MM.1S (cell line): ENCODE data around the gene INPP4A.

ENCODE experiments used
- DNase-seq: peaks from one replicate; pipeline ENCODE4 v3.0.0-alpha.2; 2015
- H2AFZ ChIP-seq: fragments of 300-600 bp; sonication (generic); 2 replicates; pipeline ENCODE4 v1.6.0; 2016; ENCODE audit warnings: antibody characterized with exemption, low read length
- H3F3A ChIP-seq: fragments of 300-600 bp; sonication (generic); 2 replicates; pipeline ENCODE4 v1.6.1; 2016; ENCODE audit warnings: mild to moderate bottlenecking, antibody characterized with exemption, low read length, moderate library complexity, mixed read lengths; ENCODE audit not compliant: insufficient read depth
- H3K27ac ChIP-seq: fragments of 300-600 bp; sonication (generic); 2 replicates; pipeline ENCODE4 v1.5.1; 2016; ENCODE audit warnings: mild to moderate bottlenecking, low read length
- H3K27me3 ChIP-seq: fragments of 300-600 bp; sonication (generic); replicated peaks from 2 replicates; pipeline ENCODE4 v1.6.0; 2016; ENCODE audit warnings: low read length; ENCODE audit not compliant: insufficient read depth
- H3K36me3 ChIP-seq: fragments of 300-600 bp; sonication (generic); replicated peaks from 2 replicates; pipeline ENCODE4 v1.6.1; 2016; ENCODE audit warnings: mild to moderate bottlenecking, low read length, mixed read lengths; ENCODE audit not compliant: insufficient read depth
- H3K4me1 ChIP-seq: fragments of 300-600 bp; sonication (generic); 2 replicates; pipeline ENCODE4 v1.6.1; 2016; ENCODE audit warnings: low read length, mixed read lengths
- H3K4me2 ChIP-seq: fragments of 300-600 bp; sonication (generic); 2 replicates; pipeline ENCODE4 v1.6.0; 2016; ENCODE audit warnings: low read depth, low read length
- H3K4me3 ChIP-seq: fragments of 300-600 bp; sonication (generic); 2 replicates; pipeline ENCODE4 v1.5.1; 2016; ENCODE audit warnings: low read length, mixed read lengths
- H3K79me2 ChIP-seq: fragments of 300-600 bp; sonication (generic); 2 replicates; pipeline ENCODE4 v1.6.1; 2016; ENCODE audit warnings: mixed run types, low read length, mixed read lengths
- H3K9ac ChIP-seq: fragments of 300-600 bp; sonication (generic); 2 replicates; pipeline ENCODE4 v1.6.1; 2016; ENCODE audit warnings: low read length, mixed read lengths
- H3K9me2 ChIP-seq: fragments of 300-600 bp; sonication (generic); replicated peaks from 2 replicates; pipeline ENCODE4 v1.6.1; 2016; ENCODE audit warnings: mild to moderate bottlenecking, low read length, mixed read lengths; ENCODE audit not compliant: insufficient read depth
- H3K9me3 ChIP-seq: fragments of 300-600 bp; sonication (generic); replicated peaks from 2 replicates; pipeline ENCODE4 v1.6.1; 2016; ENCODE audit warnings: mild to moderate bottlenecking, low read length, mixed read lengths; ENCODE audit not compliant: insufficient read depth
- H4K20me1 ChIP-seq: fragments of 300-600 bp; sonication (generic); 2 replicates; pipeline ENCODE4 v1.6.1; 2016; ENCODE audit warnings: mild to moderate bottlenecking, low read length, moderate library complexity, mixed read lengths; ENCODE audit not compliant: insufficient read depth
- CTCF ChIP-seq: fragments of 300-600 bp; sonication (generic); IDR thresholded peaks from 2 replicates; pipeline ENCODE4 v1.5.1; 2016; ENCODE audit warnings: antibody characterized with exemption, low read length, mixed read lengths
- EZH2 ChIP-seq: fragments of 300-600 bp; sonication (generic); optimal IDR thresholded peaks from 2 replicates; pipeline ENCODE3; 2017; ENCODE audit warnings: low read depth, mild to moderate bottlenecking, antibody characterized with exemption, low read length, mixed read lengths
- EZH2phosphoT487 ChIP-seq: fragments of 300-600 bp; sonication (generic); IDR thresholded peaks from 2 replicates; pipeline ENCODE4 v1.6.1; 2018; ENCODE audit warnings: antibody characterized with exemption, low read length

Gene INPP4A

GRCh38 chr2:98441706-98442450 lies 2.8 kb upstream of the INPP4A start:
- H3K79me2 ChIP-seq: peaks cover 28% of the 10 kb centered on the region
- no peak overlapping the region for H3K27ac ChIP-seq
- TF ChIP-seq EZH2 (no peak), CTCF (no peak), EZH2phosphoT487 (no peak)
- no peak overlapping the region for H2AFZ ChIP-seq
- no peak overlapping the region for H3K4me3 ChIP-seq
- no peaks in the 10 kb centered on the region for H3K36me3 ChIP-seq
- H3K27me3 ChIP-seq: no peaks in the 10 kb centered on the region
- no peaks in the 10 kb centered on the region for H4K20me1 ChIP-seq
- no peaks in the 10 kb centered on the region for H3K9me2 ChIP-seq
- no peaks in the 10 kb centered on the region for H3K9me3 ChIP-seq
- DNase-seq: no peak
- H3K4me2 ChIP-seq: no peak overlapping the region
- peaks cover 36% of the 10 kb centered on the region for H3F3A ChIP-seq
- peaks cover 27% of the 10 kb centered on the region for H3K4me1 ChIP-seq
- H3K9ac ChIP-seq: no peak overlapping the region

- no peak for DNase-seq
- H3F3A ChIP-seq: peaks cover 43% of the 10 kb centered on the region
- no peak for TF ChIP-seq EZH2phosphoT487
- TF ChIP-seq EZH2: no peak
- no peak for TF ChIP-seq CTCF
- peaks cover 27% of the 10 kb centered on the region for H3K4me1 ChIP-seq
- no peaks in the 10 kb centered on the region for H3K36me3 ChIP-seq
- H3K4me2 ChIP-seq: no peak overlapping the region
- no peak overlapping the region for H3K4me3 ChIP-seq
- H3K27me3 ChIP-seq: no peaks in the 10 kb centered on the region
- no peaks in the 10 kb centered on the region for H3K9me3 ChIP-seq
- H3K9ac ChIP-seq: no peak overlapping the region
- no peak overlapping the region for H3K27ac ChIP-seq
- H3K79me2 ChIP-seq: peaks cover 34% of the 10 kb centered on the region
- H2AFZ ChIP-seq: no peak overlapping the region
- H3K9me2 ChIP-seq: no peaks in the 10 kb centered on the region
- H4K20me1 ChIP-seq: no peaks in the 10 kb centered on the region
Measured at GRCh38 chr2:98442488-98442887, 2.2 kb upstream of the INPP4A start.

- H3K79me2 ChIP-seq: peaks cover 59% of the 10 kb centered on the region
- peaks cover 49% of the 10 kb centered on the region for H3F3A ChIP-seq
- H3K27me3 ChIP-seq: no peaks in the 10 kb centered on the region
- H4K20me1 ChIP-seq: no peaks in the 10 kb centered on the region
- DNase-seq: no peak
- H3K9me3 ChIP-seq: no peaks in the 10 kb centered on the region
- H3K4me1 ChIP-seq: peaks cover 16% of the 10 kb centered on the region
- H3K9me2 ChIP-seq: no peaks in the 10 kb centered on the region
- TF ChIP-seq EZH2 (no peak), EZH2phosphoT487 (no peak), CTCF (no peak)
- peak overlapping the region; percentile 82 for H3K4me2 ChIP-seq
- H2AFZ ChIP-seq: no peak overlapping the region
- H3K36me3 ChIP-seq: no peaks in the 10 kb centered on the region
- H3K27ac ChIP-seq: peak overlapping the region; percentile 99
- peak overlapping the region; percentile 87 for H3K4me3 ChIP-seq
- peak overlapping the region; percentile 96 for H3K9ac ChIP-seq
Measured at GRCh38 chr2:98445177-98445682, 572 bp downstream of the INPP4A start.
